KOPT-K1 (cell line): Measurements from ENCODE around the gene BACH2.
A peak's percentile ranks its signal among the peaks of the same experiment; 100 is the strongest.
"Not testable (repeated sequence)": the region's sequence is repeated elsewhere in the genome, so short reads cannot be mapped to it uniquely, and the experiment has no call there.

Source experiments
- H3K27ac ChIP-seq: fragments of 200-600 bp; sonication (generic); 2 replicates; pipeline ENCODE4 v1.5.1; 2016; ENCODE audit warnings: antibody characterized with exemption, mild to moderate bottlenecking, low read depth, low read length; ENCODE audit not compliant: poor library complexity, severe bottlenecking
- H3K36me3 ChIP-seq: fragments of 200-600 bp; sonication (generic); 2 replicates; pipeline ENCODE4 v1.5.1; 2017; ENCODE audit warnings: antibody characterized with exemption, mild to moderate bottlenecking, low read length, moderate library complexity; ENCODE audit not compliant: insufficient read depth
- H3K9me3 ChIP-seq: fragments of 200-600 bp; sonication (generic); 2 replicates; pipeline ENCODE4 v1.5.1; 2017; ENCODE audit warnings: antibody characterized with exemption, low read length, mild to moderate bottlenecking; ENCODE audit not compliant: insufficient read depth, poor library complexity, severe bottlenecking

BACH2 gene

DNA sequence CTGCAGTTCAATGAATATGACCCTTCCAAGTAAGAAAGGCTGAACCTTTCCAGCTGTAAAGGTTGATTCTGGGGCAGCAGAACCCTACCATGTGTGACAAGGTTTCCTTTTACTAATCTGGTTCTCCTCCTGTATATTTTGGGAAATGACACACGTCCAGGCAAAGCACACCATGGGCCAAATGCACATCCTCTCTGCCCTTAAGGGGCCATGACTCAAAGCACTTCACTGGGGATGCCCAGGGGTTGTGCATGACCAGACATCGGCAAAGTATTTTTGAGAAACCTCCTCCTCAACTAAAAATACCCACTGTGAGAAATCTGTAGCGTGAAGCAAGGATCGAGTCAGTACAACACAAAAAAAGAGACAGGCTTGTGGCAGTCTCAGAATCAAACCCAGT, 174.7 kb downstream of the BACH2 start:
- H3K27ac ChIP-seq: no peak overlapping the region
- H3K9me3 ChIP-seq: no peaks in the 10 kb centered on the region
- no peaks in the 10 kb centered on the region for H3K36me3 ChIP-seq

DNA sequence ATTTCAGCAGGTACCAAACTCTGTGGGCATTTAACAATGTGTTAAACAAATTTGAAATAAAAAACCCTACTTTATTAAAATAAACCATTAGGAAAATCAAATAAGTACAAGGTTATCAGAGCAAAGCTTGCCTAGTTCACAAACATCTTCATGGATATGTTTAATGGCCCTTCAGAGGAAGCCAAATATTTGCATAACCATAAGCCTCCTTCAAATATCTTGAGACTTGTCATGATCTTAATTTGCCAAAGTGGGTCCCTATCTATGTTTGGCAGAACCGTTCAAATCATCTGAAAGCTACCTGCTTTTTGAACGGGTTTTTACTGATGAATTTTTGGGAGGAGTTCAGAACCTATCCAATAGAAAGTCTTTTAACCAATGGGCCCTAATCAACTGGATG, 176.3 kb downstream of the BACH2 start:
- H3K9me3 ChIP-seq: no peaks in the 10 kb centered on the region
- no peaks in the 10 kb centered on the region for H3K36me3 ChIP-seq
- no peak overlapping the region for H3K27ac ChIP-seq

DNA sequence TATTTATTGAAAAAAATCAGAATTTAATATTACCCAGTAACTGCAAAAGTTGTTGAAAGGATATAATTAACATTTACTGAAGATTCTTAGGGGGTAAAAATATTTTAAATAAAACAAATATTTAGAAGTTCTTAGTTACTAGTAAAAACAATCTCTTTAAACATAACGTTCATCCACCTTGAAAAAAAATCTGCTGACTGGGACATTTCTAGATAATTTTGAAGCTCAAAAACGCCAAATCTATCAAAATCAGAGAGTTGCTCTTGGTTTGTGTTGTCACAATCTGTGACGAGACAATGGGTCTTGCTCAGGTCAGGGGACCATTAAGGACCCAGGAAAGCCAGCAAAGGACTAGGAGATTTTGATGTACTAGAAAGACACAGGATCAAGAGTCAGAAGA, 177.0 kb downstream of the BACH2 start:
- no peaks in the 10 kb centered on the region for H3K36me3 ChIP-seq
- peaks cover under 1% of the 10 kb centered on the region for H3K9me3 ChIP-seq
- H3K27ac ChIP-seq: no peak overlapping the region

DNA sequence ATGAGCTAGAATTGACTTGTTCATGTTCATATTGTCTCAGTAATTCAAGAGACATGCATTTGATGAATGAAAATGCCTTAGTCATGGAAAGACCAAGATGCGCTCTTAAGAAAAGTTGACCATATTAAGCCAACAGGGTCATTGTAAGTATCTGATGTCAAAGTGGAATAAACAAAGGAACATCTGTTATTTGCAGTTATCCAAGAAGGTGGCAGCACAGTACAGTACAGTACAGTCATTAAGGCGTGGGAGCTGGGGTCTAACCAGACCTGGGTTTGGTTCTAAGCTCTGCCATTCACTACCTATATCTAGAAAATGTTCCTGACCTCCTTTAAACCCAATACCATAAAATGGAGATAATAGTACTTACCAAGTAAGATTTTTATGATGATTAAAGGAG, 178.1 kb downstream of the BACH2 start:
- Histone ChIP-seq H3K36me3 (no peaks in the 10 kb centered on the region), H3K9me3 (peaks cover 11% of the 10 kb centered on the region), H3K27ac (no peak overlapping the region)

DNA sequence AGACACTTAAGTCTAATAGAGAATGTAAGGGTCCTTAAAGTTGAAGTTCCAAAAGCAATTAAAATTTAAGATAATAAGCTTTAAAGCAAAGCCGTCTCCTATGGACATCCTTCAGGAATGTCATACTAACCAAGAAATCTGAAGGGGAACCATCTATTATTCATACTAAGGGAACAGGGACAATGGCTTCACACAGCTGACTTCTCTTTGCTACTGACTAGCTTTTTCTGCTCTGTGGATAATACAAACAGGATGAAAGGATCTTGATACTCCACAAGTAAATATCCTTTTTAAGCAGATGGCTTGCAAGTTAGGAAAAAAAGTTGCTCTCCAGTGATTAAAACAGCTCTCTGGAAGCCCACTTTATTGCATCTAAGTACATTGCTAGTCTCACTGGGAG, 178.6 kb downstream of the BACH2 start:
- Histone ChIP-seq H3K9me3 (peaks cover 16% of the 10 kb centered on the region), H3K36me3 (no peaks in the 10 kb centered on the region), H3K27ac (no peak overlapping the region)

DNA sequence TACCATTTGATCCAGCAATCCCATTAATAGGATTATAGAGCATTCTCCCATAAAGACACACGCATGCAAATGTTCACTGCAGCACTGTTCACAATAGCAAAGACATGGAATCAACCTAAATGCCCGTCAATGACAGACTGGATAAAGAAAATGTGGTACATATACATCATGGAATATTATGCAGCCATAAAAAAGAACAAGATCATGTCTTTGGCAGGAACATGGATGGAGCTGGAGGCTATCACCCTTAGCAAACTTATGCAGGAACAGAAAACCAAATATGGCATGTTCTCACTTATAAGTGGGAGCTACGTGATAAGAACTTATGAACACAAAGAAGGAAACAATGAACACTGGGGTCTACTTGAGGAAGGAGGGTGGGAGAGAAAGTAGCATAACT, 180.5 kb downstream of the BACH2 start:
- H3K27ac ChIP-seq, H3K36me3 ChIP-seq: not testable (repeated sequence)
- peaks cover 21% of the 10 kb centered on the region for H3K9me3 ChIP-seq

DNA sequence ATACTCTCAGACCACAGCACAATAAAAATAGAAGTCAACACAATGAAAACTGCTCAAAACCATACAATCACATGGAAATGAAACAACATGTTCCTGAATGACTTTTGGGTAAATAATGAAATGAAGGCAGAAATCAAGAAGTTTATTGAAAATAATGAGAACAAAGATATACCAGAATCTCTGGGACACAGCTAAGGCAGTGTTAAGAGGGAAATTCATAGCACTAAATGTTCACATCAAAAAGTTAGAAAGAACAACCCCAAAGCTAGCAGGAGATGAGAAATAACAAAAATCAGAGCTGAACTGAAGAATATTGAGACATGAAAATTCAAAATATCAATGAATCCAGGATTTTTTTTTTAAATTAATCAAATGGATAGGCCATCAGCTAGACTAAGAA, 183.3 kb downstream of the BACH2 start:
- no peak overlapping the region for H3K27ac ChIP-seq
- no peaks in the 10 kb centered on the region for H3K36me3 ChIP-seq
- peaks cover 21% of the 10 kb centered on the region for H3K9me3 ChIP-seq

DNA sequence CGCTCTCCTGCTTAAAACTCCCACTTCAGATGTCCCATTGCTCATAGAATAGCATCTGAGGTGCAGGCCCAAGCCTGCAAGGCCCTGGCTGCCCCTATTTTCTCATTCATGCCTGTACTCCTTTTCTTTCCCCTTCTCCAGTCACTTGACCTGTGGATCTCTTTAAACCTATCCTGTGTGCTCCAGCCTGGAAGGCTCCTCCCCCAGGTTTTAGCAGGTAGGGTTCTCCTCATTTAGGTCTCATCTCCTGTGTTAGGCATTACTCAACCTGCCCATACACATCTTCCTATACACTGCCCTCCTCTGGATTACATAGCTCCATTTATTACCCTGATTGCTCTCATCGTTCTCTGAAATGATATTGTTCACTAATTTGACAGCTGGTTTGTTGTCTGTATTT, 185.3 kb downstream of the BACH2 start:
- Histone ChIP-seq H3K27ac (peak overlapping the region; percentile 55), H3K9me3 (peaks cover 21% of the 10 kb centered on the region), H3K36me3 (no peaks in the 10 kb centered on the region)

DNA sequence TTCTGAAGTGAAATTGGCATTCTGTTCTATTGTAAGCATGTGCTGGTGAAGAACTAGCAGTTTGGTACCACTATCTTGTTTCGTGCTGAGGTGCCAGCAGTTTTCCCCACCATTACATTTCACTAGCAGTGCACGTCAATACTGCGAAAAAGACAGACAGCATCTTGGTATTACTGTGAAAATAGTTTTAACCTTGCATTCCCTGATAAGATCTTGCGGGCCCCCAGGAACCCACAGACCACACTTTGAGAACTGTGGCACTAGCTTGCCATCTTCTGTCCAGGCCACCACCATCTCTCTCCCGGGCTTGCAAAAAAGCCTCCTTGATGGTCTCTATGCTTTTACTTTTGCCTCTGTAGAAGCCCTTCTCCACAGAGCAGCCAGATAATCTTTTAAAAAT, 185.7 kb downstream of the BACH2 start:
- peaks cover 21% of the 10 kb centered on the region for H3K9me3 ChIP-seq
- H3K36me3 ChIP-seq: no peaks in the 10 kb centered on the region
- H3K27ac ChIP-seq: peak overlapping the region; percentile 55

DNA sequence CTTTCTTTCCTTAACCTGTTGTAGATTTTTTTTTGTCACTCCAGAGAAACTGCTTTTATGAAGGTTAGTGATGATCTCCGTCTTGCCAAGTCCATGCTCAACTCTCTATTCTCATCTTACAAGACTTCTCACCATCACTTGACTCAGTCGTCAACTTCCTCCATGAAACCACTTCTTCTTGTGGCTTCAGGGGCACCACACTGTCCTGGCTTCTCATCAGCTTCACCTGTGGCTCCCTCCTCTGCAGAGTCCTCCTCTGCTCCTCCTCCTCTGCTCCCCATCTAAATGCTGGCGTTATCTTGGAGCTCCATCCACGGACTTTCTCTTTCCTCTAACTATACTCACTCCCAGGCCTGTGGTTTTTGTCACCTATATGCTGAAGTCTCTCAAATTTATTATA, 187.5 kb downstream of the BACH2 start:
- peaks cover 15% of the 10 kb centered on the region for H3K9me3 ChIP-seq
- H3K27ac ChIP-seq: no peak overlapping the region
- no peaks in the 10 kb centered on the region for H3K36me3 ChIP-seq

DNA sequence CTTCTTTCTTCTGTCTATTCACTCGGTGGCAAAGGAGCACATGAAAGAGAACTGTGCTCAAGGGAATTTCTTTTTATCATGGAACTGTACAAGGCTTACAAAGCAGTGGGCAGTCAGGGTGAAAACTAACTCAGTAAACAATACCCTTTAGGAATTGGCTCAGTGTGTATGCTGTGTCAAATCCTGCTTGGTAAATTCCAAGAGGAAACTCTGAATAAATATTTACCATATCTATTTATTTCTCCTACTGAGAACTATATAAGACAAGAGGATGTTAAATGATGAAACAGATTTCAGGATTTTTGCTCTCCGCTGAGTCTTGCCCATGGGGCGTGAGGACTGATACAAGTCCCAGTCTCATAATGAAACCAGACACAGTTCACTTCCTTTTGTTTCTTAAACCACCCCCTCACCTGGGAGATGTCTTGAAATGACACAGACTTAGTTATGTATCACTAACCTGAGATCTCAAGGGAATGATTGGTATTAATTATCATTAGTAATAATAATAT, 188.8 kb downstream of the BACH2 start:
- Histone ChIP-seq H3K36me3 (no peaks in the 10 kb centered on the region), H3K27ac (no peak overlapping the region), H3K9me3 (peaks cover 2% of the 10 kb centered on the region)

DNA sequence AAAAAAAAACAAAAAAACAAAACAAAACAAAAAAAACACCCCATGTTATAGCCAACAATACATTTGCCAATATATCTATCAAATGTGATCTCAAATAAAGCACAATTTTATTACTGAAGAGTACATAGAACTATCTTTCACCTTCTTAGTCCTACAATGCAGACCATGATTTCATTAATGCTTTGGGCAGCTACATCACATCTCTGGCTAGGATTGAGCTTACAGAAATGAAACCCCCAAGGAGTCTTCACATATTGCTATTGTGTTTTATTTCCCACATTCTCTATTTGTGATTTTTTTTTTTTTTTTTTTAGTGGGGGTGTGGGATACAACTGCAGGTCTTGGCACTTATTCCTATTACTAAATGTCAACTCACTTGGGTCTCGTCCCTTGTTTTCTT, 189.3 kb downstream of the BACH2 start:
- Histone ChIP-seq H3K27ac (no peak overlapping the region), H3K36me3 (no peaks in the 10 kb centered on the region), H3K9me3 (no peaks in the 10 kb centered on the region)

DNA sequence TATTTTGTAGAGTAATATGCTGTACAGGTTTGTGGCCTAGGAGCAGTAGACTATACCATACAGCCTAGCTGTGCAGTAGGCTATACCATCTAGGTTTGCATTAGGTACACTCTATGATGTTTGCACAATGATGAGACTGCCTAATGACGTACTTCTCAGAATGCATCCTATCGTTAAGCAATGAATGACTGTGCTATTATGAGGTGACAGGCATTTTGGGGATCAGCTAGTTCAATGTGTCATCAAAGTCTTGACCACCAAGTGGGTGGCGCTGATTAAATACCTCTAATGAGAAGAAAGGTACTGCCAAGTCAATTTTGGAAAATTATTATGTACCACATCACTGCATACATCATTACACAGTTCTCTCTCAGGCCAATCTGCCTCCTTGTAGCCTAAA, 190.2 kb downstream of the BACH2 start:
- H3K36me3 ChIP-seq: no peaks in the 10 kb centered on the region
- no peak overlapping the region for H3K27ac ChIP-seq
- H3K9me3 ChIP-seq: no peaks in the 10 kb centered on the region

DNA sequence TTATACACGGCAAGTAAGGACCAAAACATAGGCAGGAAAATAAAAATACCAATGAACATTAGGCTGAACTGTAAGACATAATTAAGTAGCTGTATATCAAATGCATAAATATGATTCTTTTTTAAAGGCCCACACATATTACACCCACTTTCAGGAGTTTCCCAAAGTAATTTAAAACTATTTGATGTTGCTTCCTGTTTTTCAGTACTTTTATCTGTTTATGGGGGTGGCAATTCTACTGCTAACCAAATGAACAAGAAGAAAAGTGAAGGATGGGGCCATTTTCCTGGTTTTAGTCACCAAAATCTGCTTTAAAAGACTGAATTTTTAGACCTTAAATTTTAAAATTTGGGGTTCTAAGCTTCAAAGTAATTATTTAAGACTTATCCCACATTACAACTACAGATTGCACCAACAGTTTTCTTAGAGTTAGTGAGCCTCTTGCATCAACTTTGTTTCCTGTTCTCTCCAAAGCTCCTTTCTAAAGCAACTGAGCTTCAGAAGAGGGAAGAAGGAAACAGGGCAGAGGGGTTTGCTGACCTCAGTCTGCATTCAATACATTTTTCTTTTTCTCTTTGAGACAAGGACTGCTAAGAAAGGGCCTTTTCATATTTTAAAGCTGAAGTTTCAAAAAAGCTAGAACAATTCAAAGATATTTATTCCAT, 191.0 kb downstream of the BACH2 start:
- no peaks in the 10 kb centered on the region for H3K36me3 ChIP-seq
- no peak overlapping the region for H3K27ac ChIP-seq
- no peaks in the 10 kb centered on the region for H3K9me3 ChIP-seq

DNA sequence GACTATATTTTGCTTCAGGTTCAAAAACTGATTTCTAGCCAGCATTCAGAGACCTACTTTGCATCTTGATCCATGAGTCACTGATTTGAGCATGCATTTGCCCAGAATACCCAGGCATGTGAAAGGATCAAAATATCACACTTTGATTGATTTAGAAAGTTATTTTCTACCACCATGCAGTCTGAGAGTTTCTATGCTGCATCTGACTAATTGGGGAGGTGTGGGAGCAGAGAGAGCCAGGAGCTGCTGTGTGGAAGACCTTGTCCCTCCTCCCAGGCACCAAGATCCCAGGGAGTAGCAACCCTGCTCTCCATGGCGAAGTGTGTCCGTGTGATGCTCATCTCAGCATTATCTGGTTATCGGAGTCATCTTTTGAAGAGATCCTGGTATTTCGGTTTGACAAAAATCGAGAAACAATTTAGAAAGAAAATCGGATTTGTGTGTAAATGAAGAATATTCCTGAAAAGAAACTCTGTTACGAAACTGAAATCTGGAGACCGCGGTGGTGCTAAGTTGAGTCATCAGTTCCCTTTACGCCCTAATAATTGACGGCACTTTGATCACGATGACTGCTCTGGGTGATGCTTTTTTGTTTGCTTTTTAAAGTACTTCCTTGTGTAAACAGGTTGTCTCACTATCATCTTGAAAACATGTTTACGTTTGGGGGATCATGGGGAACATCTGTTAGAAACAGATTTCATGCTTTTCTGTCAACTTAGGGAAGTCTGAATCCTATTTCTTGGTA, 193.4 kb downstream of the BACH2 start:
- Histone ChIP-seq H3K36me3 (no peaks in the 10 kb centered on the region), H3K27ac (no peak overlapping the region), H3K9me3 (no peaks in the 10 kb centered on the region)

DNA sequence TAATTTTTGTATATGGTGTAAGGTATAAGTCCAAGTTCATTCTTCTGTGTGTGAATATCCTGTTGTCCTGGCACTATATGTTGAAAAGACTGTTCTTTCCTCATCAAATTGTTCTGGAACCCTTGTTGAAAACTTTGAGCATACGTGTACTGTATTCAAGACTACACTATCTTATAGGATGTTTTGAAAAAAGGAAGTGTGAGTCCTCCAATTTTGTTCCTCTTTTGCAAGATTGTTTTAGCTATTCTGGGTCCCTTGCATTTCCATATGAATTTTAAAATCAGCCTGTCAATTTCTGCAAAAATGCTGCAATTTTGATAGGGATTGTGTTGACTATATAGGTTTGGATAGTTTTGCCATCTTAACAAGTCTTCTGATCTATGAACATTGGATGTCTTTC, 195.2 kb downstream of the BACH2 start:
- H3K27ac ChIP-seq: no peak overlapping the region
- no peaks in the 10 kb centered on the region for H3K9me3 ChIP-seq
- H3K36me3 ChIP-seq: no peaks in the 10 kb centered on the region
